ENCODE data around the gene ATRAID.

The ATRAID gene

GRCh38 chr2:27177441-27178351, 34.1 kb upstream of the ATRAID start:
- Histone ChIP-seq H2AFZ (ENCODE audit: low read depth) (no peak overlapping the region), H3K9ac (no peak overlapping the region), H3K4me2 (no peak overlapping the region), H3K27me3 (ENCODE audit: insufficient read depth, low read depth) (no peaks in the 10 kb centered on the region), H3K27ac (no peak overlapping the region), H4K20me1 (ENCODE audit: insufficient read depth) (no peaks in the 10 kb centered on the region), H3K36me3 (ENCODE audit: insufficient read depth) (no peaks in the 10 kb centered on the region), H3K79me2 (ENCODE audit: insufficient read depth, low read depth) (no peaks in the 10 kb centered on the region), H3K4me3 (IDR thresholded peaks at IDR 0.05; ENCODE audit: insufficient read depth, low read depth, low read length) (no peak overlapping the region), H3K4me1 (ENCODE audit: low read depth, poor library complexity, severe bottlenecking) (peaks cover 33% of the 10 kb centered on the region)
- TF ChIP-seq CTCF (conservative IDR thresholded peaks at IDR 0.05; ENCODE audit: low read depth, low read length), result no peak

- H3K27ac ChIP-seq, result no peak overlapping the region
- H3K4me3 ChIP-seq (IDR thresholded peaks at IDR 0.05; ENCODE audit: insufficient read depth, low read depth, low read length), result no peak overlapping the region
- H3K4me2 ChIP-seq, result no peak overlapping the region
- peaks cover 33% of the 10 kb centered on the region for H3K4me1 ChIP-seq (ENCODE audit: low read depth, poor library complexity, severe bottlenecking)
- no peaks in the 10 kb centered on the region for H3K36me3 ChIP-seq (ENCODE audit: insufficient read depth)
- no peaks in the 10 kb centered on the region for H3K79me2 ChIP-seq (ENCODE audit: insufficient read depth, low read depth)
- no peaks in the 10 kb centered on the region for H4K20me1 ChIP-seq (ENCODE audit: insufficient read depth)
- H3K9ac ChIP-seq, result no peak overlapping the region
- H3K27me3 ChIP-seq (ENCODE audit: insufficient read depth, low read depth), result no peaks in the 10 kb centered on the region
- no peak for TF ChIP-seq CTCF (conservative IDR thresholded peaks at IDR 0.05; ENCODE audit: low read depth, low read length)
- H2AFZ ChIP-seq (ENCODE audit: low read depth), result no peak overlapping the region
Observed at GRCh38 chr2:27178469-27178868, 33.4 kb upstream of the ATRAID start.

GRCh38 chr2:27179344-27180000, 32.4 kb upstream of the ATRAID start:
- H3K27me3 ChIP-seq (ENCODE audit: insufficient read depth, low read depth), result no peaks in the 10 kb centered on the region
- H3K9ac ChIP-seq, result no peak overlapping the region
- no peak overlapping the region for H3K27ac ChIP-seq
- H3K4me1 ChIP-seq (ENCODE audit: low read depth, poor library complexity, severe bottlenecking), result peaks cover 27% of the 10 kb centered on the region
- H3K4me2 ChIP-seq, result 0 out of 2 replicates have a peak overlapping the region, but pooled peaks have one; percentile 21
- no peak overlapping the region for H2AFZ ChIP-seq (ENCODE audit: low read depth)
- H4K20me1 ChIP-seq (ENCODE audit: insufficient read depth), result no peaks in the 10 kb centered on the region
- no peaks in the 10 kb centered on the region for H3K36me3 ChIP-seq (ENCODE audit: insufficient read depth)
- H3K79me2 ChIP-seq (ENCODE audit: insufficient read depth, low read depth), result no peaks in the 10 kb centered on the region
- no peak overlapping the region for H3K4me3 ChIP-seq (IDR thresholded peaks at IDR 0.05; ENCODE audit: insufficient read depth, low read depth, low read length)
- TF ChIP-seq CTCF (conservative IDR thresholded peaks at IDR 0.05; ENCODE audit: low read depth, low read length), result no peak

GRCh38 chr2:27182346-27182745, 29.5 kb upstream of the ATRAID start:
- H2AFZ ChIP-seq (ENCODE audit: low read depth), result no peak overlapping the region

More at GRCh38 chr2:27182346-27182745, 29.5 kb upstream of the ATRAID start:
- Histone ChIP-seq H3K27me3 (ENCODE audit: insufficient read depth, low read depth) (no peaks in the 10 kb centered on the region), H3K4me3 (IDR thresholded peaks at IDR 0.05; ENCODE audit: insufficient read depth, low read depth, low read length) (no peak overlapping the region), H4K20me1 (ENCODE audit: insufficient read depth) (no peaks in the 10 kb centered on the region), H3K27ac (no peak overlapping the region), H3K9ac (no peak overlapping the region), H3K4me1 (ENCODE audit: low read depth, poor library complexity, severe bottlenecking) (peaks cover 36% of the 10 kb centered on the region), H3K4me2 (no peak overlapping the region), H3K79me2 (ENCODE audit: insufficient read depth, low read depth) (no peaks in the 10 kb centered on the region), H3K36me3 (ENCODE audit: insufficient read depth) (no peaks in the 10 kb centered on the region)
- no peak for TF ChIP-seq CTCF (conservative IDR thresholded peaks at IDR 0.05; ENCODE audit: low read depth, low read length)

Measured in KMS-11 (cell line).